ENCODE measurements around the gene ZIC1.

DNA sequence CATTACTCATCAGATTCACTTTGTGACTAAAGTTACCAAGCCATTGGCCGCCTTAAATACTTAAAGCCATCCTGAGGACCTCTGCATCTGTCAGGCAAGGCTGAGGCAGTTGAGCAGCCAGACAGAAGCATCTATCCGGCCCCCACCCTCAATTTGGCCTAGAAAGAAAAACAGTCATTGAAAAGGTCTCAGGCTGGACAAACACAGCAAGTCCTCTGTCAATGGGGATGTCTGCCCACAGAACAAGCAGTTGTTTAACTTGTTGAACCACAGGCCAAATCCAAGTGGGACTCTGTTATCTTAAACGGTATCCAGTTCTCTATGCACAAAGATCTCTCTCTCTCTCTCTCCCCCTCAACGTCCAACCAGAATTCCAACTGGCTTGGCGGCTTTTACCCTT is 5.7 kb upstream of the ZIC1 start:
- TF ChIP-seq, protein P1, sequence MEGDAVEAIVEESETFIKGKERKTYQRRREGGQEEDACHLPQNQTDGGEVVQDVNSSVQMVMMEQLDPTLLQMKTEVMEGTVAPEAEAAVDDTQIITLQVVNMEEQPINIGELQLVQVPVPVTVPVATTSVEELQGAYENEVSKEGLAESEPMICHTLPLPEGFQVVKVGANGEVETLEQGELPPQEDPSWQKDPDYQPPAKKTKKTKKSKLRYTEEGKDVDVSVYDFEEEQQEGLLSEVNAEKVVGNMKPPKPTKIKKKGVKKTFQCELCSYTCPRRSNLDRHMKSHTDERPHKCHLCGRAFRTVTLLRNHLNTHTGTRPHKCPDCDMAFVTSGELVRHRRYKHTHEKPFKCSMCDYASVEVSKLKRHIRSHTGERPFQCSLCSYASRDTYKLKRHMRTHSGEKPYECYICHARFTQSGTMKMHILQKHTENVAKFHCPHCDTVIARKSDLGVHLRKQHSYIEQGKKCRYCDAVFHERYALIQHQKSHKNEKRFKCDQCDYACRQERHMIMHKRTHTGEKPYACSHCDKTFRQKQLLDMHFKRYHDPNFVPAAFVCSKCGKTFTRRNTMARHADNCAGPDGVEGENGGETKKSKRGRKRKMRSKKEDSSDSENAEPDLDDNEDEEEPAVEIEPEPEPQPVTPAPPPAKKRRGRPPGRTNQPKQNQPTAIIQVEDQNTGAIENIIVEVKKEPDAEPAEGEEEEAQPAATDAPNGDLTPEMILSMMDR (IDR thresholded peaks at IDR 0.05) = no peak
- no peak for TF ChIP-seq EP300 (IDR thresholded peaks at IDR 0.05)
- no peak for TF ChIP-seq POLR2A (IDR thresholded peaks at IDR 0.05)

Measured in tibial nerve (tissue), 4 donors.